ENCODE results near the gene MLC1. TPM values are rescaled to one million over a fixed set of nuclear protein-coding genes. Genes with fewer than 3 reads are reported as not detected.

Gene MLC1
- total and polyA plus RNA-seq, 10 of the 15 experiments (the other 5 are each of a cell fraction or from before 2014, with no cell fraction given): 0.03 to 0.15 (median 0.07) TPM; not detected in 7

- in situ Hi-C loops (cut with MboI) (no loop called here), intact Hi-C loops (cut with micrococcal nuclease; ENCODE audit: unreplicated experiment) (no loop called here)
- POLR2A ChIA-PET: no interaction called here
- Histone ChIP-seq H4K20me1 (ENCODE audit: control insufficient read depth, insufficient read depth) (no peaks in the 10 kb centered on the region), H3K9me3 (replicated peaks; ENCODE audit: control insufficient read depth, insufficient read depth, low read length) (no peaks in the 10 kb centered on the region; the same call in 2 of the 3 replicates), H3K79me2 (ENCODE audit: control insufficient read depth, insufficient read depth, low read length) (no peaks in the 10 kb centered on the region), H3K9ac (ENCODE audit: control insufficient read depth, insufficient read depth, low read length) (no peak overlapping the region), H3K4me3 (no peak overlapping the region), H3K36me3 (ENCODE audit: control insufficient read depth in 2 of 2, insufficient read depth in 2 of 2, low read length in 1 of 2) (no peaks in the 10 kb centered on the region), H2AFZ (ENCODE audit: control insufficient read depth, low read depth, low read length) (no peak overlapping the region), H3K27me3 (replicated peaks in 1 of 2; ENCODE audit: control insufficient read depth in 2 of 2, insufficient read depth in 2 of 2, low read length in 1 of 2) (peaks cover 0 to 5% of the 10 kb centered on the region in 2 experiments; a peak in 2 of 4 replicates), H3K27ac (ENCODE audit: control insufficient read depth, insufficient read depth) (no peak overlapping the region), H3K4me2 (ENCODE audit: control insufficient read depth, insufficient read depth) (no peak overlapping the region), H3K4me1 (ENCODE audit: control insufficient read depth, insufficient read depth, low read length) (peaks cover 21% of the 10 kb centered on the region)
- RAD21 ChIA-PET (ENCODE audit: unreplicated experiment): no interaction called here
- SMC1A ChIA-PET (ENCODE audit: uncharacterized antibody, unreplicated experiment): no interaction called here
- no TSS peak for BruUV-seq (replicated peaks)
- CTCF ChIA-PET: no interaction called here
- ATAC-seq (no peak), FAIRE-seq (no peak), DNase-seq (ENCODE audit: low read depth, low spot score) (no peak)
- WGBS (ENCODE audit: insufficient coverage, insufficient replicate concordance, low lambda C conversion rate, missing lambda C conversion rate): 84% methylated on average over 15 of the region's 15 CpGs
- TF ChIP-seq ASH2L (IDR thresholded peaks at IDR 0.05; ENCODE audit: borderline replicate concordance, low read depth) (no peak), HDAC6 (IDR thresholded peaks at IDR 0.05; ENCODE audit: unreplicated experiment) (no peak), SUZ12 (IDR thresholded peaks at IDR 0.05; ENCODE audit: unreplicated experiment) (no peak), NFXL1 (IDR thresholded peaks at IDR 0.05; ENCODE audit: borderline replicate concordance) (no peak), ZZZ3 (IDR thresholded peaks at IDR 0.05; ENCODE audit: control insufficient read depth, insufficient read length, low read depth) (no peak), NR2C1 (IDR thresholded peaks at IDR 0.05) (no peak), CTCF (IDR thresholded peaks at IDR 0.05 in 2 of 3, conservative IDR thresholded peaks at IDR 0.05 in 1 of 3; ENCODE audit: control insufficient read depth in 2 of 3, extremely low read depth in 1 of 3, insufficient read depth in 1 of 3, low read depth in 3 of 3, low read length in 3 of 3) (no peak), ETV6 (conservative IDR thresholded peaks at IDR 0.05 in 1 of 2, IDR thresholded peaks at IDR 0.05 in 1 of 2; ENCODE audit: borderline replicate concordance in 1 of 2, low read depth in 1 of 2) (no peak), SMARCA5 (IDR thresholded peaks at IDR 0.05) (no peak), TCF7 (IDR thresholded peaks at IDR 0.05; ENCODE audit: borderline replicate concordance) (no peak)
- TF ChIP-seq, protein P1, sequence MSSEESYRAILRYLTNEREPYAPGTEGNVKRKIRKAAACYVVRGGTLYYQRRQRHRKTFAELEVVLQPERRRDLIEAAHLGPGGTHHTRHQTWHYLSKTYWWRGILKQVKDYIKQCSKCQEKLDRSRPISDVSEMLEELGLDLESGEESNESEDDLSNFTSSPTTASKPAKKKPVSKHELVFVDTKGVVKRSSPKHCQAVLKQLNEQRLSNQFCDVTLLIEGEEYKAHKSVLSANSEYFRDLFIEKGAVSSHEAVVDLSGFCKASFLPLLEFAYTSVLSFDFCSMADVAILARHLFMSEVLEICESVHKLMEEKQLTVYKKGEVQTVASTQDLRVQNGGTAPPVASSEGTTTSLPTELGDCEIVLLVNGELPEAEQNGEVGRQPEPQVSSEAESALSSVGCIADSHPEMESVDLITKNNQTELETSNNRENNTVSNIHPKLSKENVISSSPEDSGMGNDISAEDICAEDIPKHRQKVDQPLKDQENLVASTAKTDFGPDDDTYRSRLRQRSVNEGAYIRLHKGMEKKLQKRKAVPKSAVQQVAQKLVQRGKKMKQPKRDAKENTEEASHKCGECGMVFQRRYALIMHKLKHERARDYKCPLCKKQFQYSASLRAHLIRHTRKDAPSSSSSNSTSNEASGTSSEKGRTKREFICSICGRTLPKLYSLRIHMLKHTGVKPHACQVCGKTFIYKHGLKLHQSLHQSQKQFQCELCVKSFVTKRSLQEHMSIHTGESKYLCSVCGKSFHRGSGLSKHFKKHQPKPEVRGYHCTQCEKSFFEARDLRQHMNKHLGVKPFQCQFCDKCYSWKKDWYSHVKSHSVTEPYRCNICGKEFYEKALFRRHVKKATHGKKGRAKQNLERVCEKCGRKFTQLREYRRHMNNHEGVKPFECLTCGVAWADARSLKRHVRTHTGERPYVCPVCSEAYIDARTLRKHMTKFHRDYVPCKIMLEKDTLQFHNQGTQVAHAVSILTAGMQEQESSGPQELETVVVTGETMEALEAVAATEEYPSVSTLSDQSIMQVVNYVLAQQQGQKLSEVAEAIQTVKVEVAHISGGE (CRISPR knock-in tag; IDR thresholded peaks at IDR 0.05): no peak
These were observed 64.6 kb downstream of the MLC1 start for GRCh38 chr22:50020606-50021005.

Data from GM12878 (cell line).